ENCODE data around the gene IRAK1. TPM values are rescaled to one million over a fixed set of nuclear protein-coding genes. Genes with fewer than 3 reads are reported as not detected.

Gene IRAK1
- 29.4 and 86.4 TPM in 2 replicates for total RNA-seq

DNA sequence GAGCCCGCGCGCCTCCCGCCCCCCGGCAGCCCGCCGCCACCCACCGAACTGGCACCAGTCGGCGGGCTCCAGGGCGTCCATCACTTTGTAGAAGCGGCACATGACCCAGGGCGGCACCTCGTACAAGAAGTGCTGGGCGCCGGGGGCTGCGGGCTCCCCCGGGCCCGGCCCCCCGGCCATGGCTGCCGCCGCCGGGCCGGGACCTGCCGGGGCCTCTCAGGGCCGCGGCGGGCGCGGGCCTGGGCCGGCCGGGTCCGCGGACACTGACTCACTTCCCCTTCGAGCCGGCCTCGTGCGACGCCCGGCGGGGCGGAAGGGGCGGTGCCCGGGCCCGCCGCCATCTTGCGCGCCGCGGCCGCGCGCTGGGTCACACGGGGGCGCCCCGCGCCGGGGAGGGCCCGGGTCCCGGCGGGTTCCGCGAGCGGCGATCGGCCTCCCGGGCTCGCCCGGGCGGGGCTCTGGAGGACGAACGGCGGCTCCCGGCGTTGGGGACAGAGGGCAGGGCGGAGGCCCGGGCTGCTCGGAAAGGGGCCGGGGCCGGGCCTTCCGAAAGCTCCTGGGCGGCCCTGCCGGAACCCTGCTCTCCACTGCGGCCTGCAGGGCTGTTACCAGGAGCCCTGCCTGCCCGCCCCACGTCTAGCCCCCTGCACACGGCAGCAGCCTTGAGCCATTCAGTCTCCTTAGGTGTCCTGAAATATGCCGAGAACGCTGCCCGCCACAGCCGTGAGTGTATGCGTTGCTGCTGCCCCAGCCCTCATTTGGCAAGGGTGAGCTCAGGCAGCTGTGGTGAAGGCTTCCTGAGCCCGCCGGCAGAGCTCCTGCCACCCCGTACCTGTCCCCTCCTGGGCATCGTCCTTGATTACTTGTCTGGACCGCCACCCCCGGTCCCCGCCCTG, at the start of gene IRAK1:
Gene IRAK1 (minus strand): TSS at position 270 of the 896 bp plus-strand sequence. CDS start 90 bp downstream, at position 180.

DNA sequence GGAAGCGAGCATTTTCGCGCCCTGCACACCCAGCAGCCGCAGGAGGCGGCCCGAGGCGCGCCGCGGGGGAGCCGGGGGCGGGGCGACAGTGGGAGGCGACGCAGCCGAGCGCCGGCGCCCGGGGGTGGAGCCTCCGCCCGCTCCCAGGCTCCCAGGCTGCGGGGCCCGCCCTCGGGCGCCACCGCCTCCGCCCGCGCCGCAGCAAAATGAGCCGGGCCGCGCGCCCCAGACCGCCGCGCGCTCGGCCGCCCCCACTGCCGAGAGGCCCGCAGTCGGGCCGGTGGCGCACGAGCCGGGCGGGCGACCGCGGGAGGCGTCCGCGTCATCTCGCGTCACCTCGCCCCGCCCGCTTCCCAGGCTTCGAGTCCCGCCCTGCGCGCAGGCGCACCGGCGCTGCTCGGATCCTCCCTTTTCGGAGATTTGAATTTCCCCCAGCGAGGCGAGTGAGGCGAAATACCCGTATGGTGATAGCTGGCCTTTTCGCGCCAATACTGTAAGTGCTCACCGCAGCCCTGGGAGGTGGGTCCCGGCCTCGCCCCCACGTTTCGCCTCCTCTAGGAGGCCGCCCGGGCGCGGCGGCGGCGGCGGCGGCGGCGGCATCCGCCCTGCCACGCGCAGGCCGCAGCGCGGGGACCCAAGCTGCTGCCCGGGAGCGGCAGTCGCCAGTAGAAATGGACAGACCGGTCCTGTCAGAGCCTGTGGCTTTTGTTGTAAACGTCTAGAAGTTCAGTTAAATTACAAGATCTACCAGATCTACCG, 47.2 kb downstream of the IRAK1 start, which contains the start of gene TMEM187:
Gene TMEM187 (plus strand): TSS at position 387 of the 759 bp plus-strand sequence. CDS start 9,309 bp downstream, outside the sequence.

DNA sequence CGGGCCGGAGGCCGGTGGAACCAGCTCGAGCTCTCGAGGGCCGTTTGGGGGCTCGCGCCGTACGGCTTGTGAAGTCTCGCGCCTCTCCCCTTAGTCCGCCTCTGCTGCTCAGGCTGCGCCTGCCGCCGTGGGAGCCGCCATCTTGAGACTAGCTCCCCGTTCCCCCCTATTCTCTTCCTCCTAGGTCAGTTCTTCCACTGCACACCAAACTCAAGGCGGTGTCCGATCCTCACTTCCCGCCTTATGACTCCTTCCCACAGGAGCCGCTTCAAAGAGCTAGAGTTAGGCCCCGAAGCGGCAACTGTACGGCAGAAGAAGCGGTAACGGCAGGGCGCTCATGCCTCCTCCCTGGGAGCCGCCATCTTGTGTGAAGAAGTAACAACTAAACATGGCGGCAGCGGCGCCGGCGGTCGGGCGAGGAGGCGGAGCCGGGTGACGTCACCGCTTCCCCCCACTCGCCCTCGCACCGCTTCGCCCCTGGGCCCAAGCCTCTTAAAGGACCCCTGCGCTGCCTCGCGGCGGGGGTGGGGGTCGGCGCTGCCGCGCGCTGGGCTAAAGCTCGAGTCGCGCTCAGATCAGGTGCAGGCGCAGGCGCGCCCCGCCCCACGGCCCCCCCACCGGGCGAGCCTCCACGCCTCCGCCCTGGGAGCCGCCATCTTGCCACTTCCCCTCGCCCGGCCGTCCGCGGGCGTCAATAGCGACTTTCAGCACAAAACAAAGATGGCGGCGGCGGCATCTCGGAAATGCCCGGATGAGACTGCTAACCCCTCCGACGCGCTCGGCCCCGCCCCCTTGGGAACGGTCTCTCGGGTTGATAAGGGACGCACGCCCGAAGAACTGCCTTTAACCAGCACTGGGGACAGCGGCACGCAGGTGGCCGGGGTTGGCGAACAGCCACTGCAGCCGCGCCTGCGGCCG, 48.0 kb downstream of the IRAK1 start, which contains the start of gene HCFC1:
Gene HCFC1 (minus strand): TSS at position 369 of the 918 bp plus-strand sequence. CDS start 978 bp downstream, outside the sequence.

Small RNA genes lying within 50 kb of the gene (small RNA-seq; reads per million reads assigned to genes)
- gene MIR3202-1, result not detected

Other genes starting within 250 kb of the IRAK1 start
- gene SRPK3, start 238.9 kb downstream of the IRAK1 start, total RNA-seq, result under 0.01 and 1.1 TPM in 2 replicates
- gene IDH3G, start 225.5 kb downstream of the IRAK1 start, total RNA-seq, result 43.2 and 78.4 TPM in 2 replicates
- 157 and 199 TPM in 2 replicates for gene SSR4, start 225.2 kb downstream of the IRAK1 start, total RNA-seq
- gene PDZD4, start 189.4 kb downstream of the IRAK1 start, total RNA-seq, result 0.39 TPM in 1 of 2 replicates, not detected in the other
- 0.22 and 0.39 TPM in 2 replicates for gene L1CAM, start 133.7 kb downstream of the IRAK1 start, total RNA-seq
- not detected in 2 replicates for gene AVPR2, start 115.2 kb downstream of the IRAK1 start, total RNA-seq
- gene ARHGAP4, start 93.6 kb downstream of the IRAK1 start, total RNA-seq, result 2.9 and 5.9 TPM in 2 replicates
- gene NAA10, start 84.9 kb downstream of the IRAK1 start, total RNA-seq, result 32.6 and 69.1 TPM in 2 replicates
- under 0.01 and 0.11 TPM in 2 replicates for gene RENBP, start 75.3 kb downstream of the IRAK1 start, total RNA-seq
- 21.6 and 43.1 TPM in 2 replicates for gene HCFC1, start 48.1 kb downstream of the IRAK1 start, total RNA-seq
- gene TMEM187, start 47.1 kb downstream of the IRAK1 start, total RNA-seq, result 9.0 and 9.4 TPM in 2 replicates
- gene MECP2, start 77.8 kb upstream of the IRAK1 start, total RNA-seq, result 21.0 and 23.6 TPM in 2 replicates
- gene OPN1LW, start 124.3 kb upstream of the IRAK1 start, total RNA-seq, result not detected in 2 replicates
- gene OPN1MW, start 162.7 kb upstream of the IRAK1 start, total RNA-seq, result not detected in 2 replicates
- not detected in 2 replicates for gene OPN1MW2, start 199.9 kb upstream of the IRAK1 start, total RNA-seq
- not detected in 2 replicates for gene OPN1MW3, start 237.7 kb upstream of the IRAK1 start, total RNA-seq

All from placental epithelial cell (primary cell).